Left cardiac atrium (tissue), 4 donors: ENCODE data around the gene KCNMB2. TPM values are rescaled to one million over a fixed set of nuclear protein-coding genes. Genes with fewer than 3 reads are reported as not detected.
"Not testable (repeated sequence)": the region's sequence is repeated elsewhere in the genome, so short reads cannot be mapped to it uniquely, and the experiment has no call there.

ENCODE experiments used
- ATAC-seq, 2 donors: fragments of 200-7000 bp; cut with Tn5 transposase; one replicate each; pipeline ENCODE4 v1.9.1; 2020; ENCODE audit warnings: mild to moderate bottlenecking in 2 of 2, moderate library complexity in 2 of 2
- DNase-seq: peaks from one replicate; pipeline ENCODE4 v3.0.0-alpha.2; 2020
- intact Hi-C, 2 donors: fragments of 100-400 bp; cut with DNase I; formaldehyde crosslinking; loops; one replicate each; pipeline versions ENCODE4 v1.14.1 to v1.15.1; 2022 to 2023
- total RNA-seq, 2 donors: library from RNA; stranded (reverse); fragmentation: NEBNext Ultra II Directional; extraction: Animal tissue kit (Norgen Biotek cat#: 25700); gene quantifications; one replicate each; pipeline ENCODE4 v1.2.1, GENCODE V29; 2021
- donor health status: DM: no; HTN: yes; CAD: no.
- donor health status: DM: no; HTN: yes; CAD: no; lungs with severe emphysema.
- donor health status: DM: yes; HTN: yes; CAD: no.
- donor health status: Dilated cardiomyopathy.

KCNMB2 gene
- total RNA-seq, 2 donors from 2014 or later: 7.8 to 9.8 TPM

DNA sequence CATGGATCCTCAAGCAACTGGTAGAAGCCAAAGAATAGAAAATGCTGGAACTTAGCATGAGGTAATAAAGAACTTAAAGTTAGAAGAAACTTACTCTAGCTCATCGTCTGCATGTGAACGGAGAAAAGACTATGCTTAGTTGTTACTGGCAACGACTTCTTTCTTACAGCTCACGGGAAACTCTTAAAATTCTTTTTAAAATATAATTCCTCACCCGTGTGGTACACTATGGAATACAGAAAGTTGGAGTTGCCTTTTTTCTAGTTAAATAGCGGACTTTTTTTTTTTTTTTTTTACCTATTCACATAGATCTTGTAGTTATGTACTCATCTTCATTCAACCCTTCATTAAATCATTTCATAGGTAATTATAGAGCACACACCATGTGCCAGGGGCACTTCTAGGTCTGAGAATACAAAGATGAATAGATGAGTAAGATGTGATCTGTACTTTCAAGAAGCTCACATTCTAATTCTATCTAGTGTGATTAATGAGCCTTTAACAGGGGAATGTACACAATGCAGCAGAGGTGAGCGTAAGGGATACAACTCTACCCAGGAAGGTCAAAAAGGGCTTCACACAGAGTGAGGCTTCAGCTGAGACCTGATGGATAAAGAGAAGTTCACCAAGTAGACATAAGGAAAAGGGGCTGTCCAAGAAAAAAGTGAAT lies 18.4 kb upstream of the KCNMB2 start:
- intact Hi-C loops: no loop called here
- no peak for DNase-seq
- no peak for ATAC-seq

DNA sequence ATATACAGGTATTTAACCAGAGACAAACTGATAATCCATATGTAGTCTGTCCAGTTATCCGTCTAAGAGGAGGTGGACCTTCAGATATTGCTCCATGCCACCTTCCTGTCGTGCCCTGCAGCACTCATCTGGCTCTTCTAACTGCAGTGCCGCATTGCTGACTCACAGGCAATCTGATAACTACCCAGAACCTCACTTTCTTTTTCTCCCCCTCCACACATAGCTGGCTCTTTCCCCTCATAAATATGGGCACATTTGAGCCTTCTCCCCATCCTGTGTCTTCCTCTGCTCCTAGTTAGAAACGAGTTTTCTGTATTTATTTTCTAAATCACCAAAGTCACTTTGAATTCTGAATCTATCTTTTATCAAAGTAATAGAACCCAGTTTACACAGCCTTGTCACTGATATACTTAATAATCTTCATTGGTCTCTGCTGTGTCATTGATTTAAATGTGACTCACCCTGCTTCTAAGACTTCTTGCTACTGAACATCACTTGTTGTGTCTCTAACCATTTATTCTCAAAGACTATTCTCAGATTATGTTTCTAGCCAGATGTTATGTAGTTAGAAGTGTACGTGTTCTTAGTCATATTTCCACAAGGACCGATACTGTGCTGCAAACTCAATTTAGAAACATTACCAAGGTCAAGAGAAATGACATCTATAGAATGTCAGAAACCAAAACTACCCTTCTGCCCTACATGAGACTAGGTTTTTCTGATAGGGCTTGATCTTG lies 17.4 kb upstream of the KCNMB2 start:
- DNase-seq (peak; percentile 31), ATAC-seq (peak; percentile 44 to 68)
- intact Hi-C loops: no loop called here

DNA sequence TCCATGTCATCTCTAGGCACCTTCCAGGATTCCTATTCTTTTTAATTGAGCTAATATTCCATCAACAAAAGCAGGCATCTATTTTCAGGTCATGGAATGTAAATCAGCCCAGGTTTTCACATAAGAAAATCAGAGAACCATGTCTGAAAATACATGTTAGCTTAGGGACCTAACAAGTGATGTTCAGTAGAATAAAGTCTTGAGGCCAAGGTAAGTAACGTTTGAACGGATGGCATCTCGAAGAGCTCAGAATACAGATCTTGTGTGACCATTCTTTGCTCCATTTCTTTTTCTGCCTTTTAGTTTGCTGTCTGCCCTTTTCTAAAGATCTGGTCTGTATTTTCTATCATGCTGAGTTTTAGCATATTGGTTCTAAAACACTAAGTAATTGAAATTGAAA lies 16.5 kb upstream of the KCNMB2 start:
- intact Hi-C loops: no loop called here

DNA sequence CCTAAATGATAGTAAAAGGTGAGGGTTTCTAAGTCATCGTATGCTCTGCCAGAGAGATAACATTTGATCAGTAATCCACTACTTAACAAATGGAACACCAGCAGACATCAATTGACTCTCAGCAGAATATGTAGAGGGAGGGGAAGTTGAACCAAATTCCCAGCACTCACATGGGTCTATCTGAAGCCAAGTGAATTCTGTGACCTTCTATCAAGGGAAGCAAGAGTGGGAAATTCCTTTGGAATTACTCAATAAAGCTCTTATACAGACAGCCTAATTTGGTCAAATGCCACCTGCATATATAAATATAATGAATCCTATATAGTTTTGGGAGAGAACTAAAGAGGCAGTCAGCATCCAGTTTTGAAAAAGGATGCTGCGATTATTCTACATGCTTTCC lies 15.8 kb upstream of the KCNMB2 start:
- intact Hi-C loops: no loop called here
- DNase-seq (no peak), ATAC-seq (no peak)

More for the DNA sequence above, 16.5 kb upstream of the KCNMB2 start:
- DNase-seq: no peak
- no peak for ATAC-seq

DNA sequence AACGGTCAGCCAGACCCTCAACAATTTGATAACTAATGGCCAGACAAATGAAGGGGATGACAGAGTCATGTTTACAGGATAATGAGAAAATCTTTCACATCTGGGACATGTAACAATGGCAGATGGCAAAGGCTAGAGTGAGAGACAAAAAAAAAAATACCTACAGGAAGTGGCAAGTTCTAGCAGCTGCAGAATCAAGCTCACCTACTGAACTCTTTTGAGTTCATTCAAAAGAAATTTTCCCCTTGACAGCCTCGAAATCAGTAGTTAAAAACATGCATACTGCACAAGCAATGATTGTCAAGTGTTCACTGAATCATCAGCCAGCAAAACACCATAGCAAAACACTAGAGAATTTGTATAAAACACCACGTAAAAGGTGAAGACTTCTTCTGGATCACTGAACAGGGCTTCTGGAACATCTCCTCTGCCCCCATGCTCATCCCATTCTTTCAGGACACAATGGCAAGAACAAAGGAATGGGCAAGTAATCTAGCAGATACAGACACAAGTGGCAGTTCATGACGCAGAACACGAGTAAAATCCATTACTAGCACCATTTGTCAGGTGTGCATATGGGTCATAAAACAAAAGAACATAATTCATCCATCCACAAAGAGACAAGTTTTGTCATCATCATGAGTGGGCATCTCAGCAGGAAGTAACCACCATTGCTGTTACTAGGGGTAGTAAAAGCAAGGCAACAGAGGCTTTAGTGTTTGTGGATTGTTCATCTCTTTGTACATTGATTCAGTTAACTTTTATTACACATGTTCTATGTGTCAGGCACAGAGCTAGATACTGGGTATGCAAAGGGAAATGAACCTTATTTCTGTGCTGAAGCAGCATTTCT lies 13.8 kb upstream of the KCNMB2 start:
- intact Hi-C loops: no loop called here
- ATAC-seq: no peak
- DNase-seq: no peak

DNA sequence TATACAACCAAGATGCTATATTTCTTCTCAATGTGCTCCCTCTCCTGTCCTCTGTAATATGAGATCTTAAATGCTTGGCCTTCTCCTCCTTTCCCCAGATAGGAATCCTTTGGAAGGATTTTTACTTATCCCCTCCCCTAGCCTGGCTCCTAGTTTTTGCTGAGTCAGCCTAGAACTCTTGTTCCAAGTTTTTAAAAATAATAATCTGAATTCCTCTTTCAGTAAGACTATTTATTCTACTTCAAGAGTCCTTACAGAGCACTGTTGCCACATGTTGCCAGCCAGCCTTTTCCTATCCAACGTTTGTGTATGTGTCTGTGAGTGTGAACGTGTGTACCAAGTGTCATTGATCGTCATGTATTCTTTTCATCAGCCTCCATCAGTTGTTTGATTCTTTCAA lies 11.0 kb upstream of the KCNMB2 start:
- intact Hi-C loops: no loop called here
- DNase-seq: no peak
- ATAC-seq: no peak

DNA sequence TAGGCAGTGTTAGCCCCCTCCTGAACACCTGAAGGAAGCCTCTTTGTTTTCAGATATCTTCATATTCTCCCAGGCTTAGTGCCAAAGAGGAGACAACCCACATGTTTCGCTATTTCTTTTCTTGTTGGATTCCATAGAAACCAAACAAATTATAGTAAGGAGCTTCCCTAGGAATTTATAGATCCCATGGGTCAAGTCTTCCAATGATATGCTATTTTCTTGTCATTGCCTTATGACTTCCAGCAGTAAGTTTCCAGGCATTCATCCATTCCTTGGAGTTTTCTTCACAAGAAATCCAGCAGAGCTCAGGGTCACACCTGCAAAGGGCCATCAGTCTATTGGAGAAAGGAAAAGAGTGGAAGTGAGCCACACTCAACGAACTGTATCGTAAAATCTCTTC lies 9.9 kb upstream of the KCNMB2 start:
- ATAC-seq: no peak
- intact Hi-C loops: no loop called here

DNA sequence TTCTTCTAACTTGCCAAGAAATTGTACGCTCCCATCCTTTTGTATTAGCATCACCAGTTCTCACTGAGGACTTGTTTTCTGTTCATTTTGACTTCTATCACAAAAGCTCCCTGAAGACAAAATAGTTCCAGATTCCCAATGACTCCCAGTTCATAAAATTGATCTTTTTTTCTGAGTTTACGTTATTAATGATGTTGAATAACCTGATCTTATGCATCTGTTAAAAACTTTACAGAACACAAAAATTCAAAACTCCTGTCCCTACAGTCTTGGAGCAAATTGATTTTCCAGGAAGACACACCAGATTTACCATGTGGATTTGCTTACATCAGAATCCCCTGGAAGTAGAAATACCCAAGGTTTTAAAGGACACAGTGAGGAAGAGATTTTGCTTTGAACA lies 8.3 kb upstream of the KCNMB2 start:
- intact Hi-C loops: no loop called here
- ATAC-seq (no peak), DNase-seq (no peak)

More for the DNA sequence above, 9.9 kb upstream of the KCNMB2 start:
- no peak for DNase-seq

DNA sequence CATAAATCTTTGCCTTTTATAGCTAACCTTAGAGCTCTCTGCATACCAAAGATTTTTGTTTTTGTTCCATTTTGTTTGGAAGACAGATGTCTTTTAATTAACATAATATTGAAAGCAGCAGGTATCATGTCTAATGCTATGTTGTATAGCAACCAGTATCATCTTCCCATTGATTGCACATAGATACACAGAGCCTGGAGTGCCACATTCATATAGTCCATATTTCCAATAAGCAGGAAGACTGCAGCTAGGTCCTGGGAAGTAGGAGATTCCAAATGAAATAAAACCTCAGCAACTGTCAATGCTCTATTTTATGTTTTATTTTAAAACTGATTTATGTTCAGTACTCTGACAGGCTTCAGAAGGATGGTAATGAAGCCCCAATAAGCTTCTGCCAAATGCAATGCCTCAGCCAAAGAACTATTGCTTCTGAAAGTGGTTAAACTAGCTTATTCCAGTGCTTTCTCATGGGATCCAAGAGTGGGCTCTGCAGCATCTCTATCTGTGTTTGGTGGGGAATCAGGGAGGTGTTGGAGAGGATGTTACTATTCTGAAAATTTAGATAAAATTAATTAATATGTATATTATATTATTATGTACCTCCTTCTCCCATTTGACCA lies 6.5 kb upstream of the KCNMB2 start:
- intact Hi-C loops: no loop called here
- no peak for DNase-seq
- no peak for ATAC-seq

DNA sequence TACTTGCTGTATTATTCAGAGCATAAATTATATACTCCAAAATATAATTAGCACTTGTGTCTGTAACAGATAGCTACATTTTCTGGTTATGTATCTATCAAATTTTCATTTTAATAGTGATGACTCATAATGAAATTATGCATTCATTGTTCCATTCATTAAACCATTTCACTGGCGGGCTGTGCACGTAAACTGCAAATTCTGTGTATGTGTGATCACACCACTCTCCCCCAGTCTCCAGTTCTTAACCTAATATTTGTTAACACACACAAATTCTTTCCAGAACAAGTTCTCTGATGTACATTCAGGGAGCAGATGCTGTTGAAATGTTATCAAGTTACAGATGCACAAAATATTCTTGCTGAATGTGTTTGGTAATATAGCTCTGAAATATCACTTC lies 3.8 kb upstream of the KCNMB2 start:
- no peak for ATAC-seq
- DNase-seq: no peak
- intact Hi-C loops: no loop called here

DNA sequence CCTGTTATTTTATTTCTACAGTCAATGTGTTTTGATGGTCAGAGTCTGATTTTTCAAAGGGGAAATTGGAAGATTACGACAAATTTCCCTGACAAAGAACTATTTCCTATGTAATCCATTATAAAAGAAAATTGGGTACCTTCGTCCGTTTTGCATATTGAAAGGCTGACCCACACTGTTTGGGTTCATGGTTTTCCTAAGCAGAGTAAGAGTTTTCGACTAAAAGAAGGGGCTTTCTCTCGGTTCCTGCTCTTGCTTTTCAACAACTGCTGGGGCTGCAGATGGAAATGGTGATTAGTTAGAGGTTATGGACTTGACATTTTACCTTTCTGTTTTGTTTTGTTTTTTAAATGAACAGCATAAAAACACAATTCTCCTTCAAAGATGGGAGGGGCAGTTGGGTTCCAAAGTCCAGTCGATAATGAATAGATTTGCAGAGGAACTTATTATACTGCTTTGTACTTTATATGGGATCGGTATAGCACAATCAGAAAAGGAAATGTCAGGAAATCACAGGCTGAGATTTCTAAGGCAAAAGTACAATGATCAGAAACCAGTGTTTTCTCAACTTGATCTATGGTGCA lies 978 bp downstream of the KCNMB2 start:
- ATAC-seq: no peak
- intact Hi-C loops: no loop called here

DNA sequence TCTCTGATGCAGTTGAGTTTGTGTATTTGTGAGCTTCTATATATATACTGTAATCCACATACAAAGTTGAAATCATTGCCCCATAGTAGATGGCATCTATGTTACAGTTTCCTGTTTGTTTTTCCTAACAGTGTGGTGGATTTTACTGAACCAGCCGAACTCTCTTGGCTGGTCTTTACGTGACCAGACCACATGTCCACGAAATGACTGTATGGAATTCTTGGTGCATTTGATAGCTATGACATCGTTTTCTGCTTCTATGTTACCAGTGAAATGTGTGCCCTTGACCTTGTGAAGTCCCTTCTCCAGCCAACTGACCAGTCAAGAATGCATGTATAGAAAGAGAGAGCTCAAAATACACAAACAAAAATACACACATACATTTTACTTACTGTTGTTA lies 1.8 kb downstream of the KCNMB2 start:
- DNase-seq (no peak), ATAC-seq (no peak)
- intact Hi-C loops: no loop called here

More for the DNA sequence above, 978 bp downstream of the KCNMB2 start:
- no peak for DNase-seq

DNA sequence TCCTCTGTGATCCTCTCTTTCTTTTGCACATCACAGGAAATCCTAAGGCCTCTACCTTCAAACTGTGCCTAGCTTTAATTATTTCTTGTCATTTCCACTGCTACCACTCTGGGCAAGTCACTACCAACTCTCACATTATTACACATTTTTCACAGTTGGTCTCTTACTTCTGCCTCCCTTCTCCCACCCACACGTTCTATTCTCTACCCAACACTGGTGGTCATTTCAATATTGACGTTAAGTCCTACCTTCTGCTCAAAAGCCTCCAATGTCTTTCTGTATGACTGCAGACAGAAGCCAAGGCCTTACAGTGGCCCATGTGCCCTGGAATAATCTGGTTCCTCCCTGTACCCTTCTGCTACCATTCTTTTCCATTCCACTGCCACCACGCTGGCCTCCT lies 3.9 kb downstream of the KCNMB2 start:
- no peak for ATAC-seq
- DNase-seq: no peak
- intact Hi-C loops: no loop called here

DNA sequence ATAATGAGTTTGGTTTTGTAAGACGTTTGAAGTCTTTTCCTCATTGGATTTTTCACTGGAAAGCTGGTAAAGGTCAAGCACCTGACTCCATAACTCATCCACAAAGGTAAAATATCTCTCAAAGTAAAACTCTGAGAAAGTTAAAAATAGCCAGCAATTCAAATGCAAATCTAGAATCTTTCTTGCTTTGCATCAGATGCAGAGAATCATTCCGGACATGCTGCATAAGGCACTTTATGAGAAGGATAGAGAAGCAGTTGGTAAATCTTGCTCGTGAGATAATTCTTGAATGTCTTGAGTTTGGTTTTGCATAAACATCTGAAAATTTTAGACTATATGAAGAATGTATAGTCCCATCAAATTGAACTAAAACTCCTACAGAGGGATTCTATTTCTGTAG lies 9.1 kb downstream of the KCNMB2 start:
- no peak for ATAC-seq
- intact Hi-C loops: no loop called here
- DNase-seq: no peak

DNA sequence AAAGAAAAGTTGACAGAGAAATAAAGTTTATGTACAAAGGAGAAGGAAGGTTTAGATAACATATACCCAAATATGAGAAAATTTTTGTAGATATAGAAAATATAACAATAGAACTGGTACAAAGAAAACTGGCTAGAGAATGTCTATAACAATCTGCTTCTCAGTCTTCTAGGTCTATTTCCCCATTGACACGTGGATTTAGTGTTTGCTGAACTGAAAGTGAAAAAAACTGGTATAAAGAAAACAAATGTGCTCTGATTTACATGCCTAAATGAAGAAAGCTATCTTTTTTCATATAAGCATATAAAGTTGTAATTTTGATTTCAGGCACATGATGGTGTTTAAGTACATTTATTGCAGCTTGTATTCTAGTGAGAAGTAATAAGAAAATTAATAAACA lies 9.8 kb downstream of the KCNMB2 start:
- intact Hi-C loops: no loop called here
- no peak for ATAC-seq
- DNase-seq: no peak

DNA sequence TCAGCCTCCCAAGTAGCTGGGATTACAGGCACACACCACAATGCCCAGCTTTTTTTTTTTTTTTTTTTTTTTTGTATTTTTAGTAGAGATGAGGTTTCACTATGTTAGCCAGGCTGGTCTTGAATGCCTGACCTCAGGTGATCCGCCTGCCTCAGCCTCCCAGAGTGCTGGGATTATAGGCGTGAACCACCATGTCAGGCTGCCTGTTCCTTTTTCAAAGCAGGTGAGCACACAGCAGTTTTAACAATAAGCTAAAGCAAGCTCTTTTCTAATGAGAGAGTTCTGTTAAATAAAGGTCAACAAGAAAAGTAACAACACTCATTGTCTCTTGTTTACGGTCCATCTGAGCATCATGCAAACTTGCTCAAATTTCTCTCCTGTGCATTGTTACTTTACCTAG lies 13.2 kb downstream of the KCNMB2 start:
- DNase-seq, ATAC-seq, intact Hi-C loops: not testable (repeated sequence)

DNA sequence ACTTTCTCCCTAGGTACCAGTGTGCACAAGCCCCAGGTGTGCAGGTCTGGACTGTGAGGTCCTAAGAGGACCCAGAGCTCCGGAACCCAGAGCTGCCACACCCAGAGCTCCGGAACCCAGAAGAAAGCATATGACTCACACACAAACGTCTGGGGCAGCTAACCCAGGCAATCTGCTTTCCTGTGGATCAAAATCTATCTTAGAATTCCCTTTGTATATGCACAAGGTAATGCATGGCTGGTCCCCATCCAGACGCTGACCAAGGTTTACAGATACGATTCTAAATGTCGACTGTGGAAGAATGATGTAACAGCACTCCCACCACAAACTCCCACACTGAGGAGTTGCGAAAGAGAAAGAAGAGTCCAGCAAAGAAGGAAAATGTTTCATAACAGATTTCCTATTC lies 15.7 kb downstream of the KCNMB2 start:
- ATAC-seq (peak; percentile 34 to 86), DNase-seq (peak; percentile 20)
- intact Hi-C loops: no loop called here

DNA sequence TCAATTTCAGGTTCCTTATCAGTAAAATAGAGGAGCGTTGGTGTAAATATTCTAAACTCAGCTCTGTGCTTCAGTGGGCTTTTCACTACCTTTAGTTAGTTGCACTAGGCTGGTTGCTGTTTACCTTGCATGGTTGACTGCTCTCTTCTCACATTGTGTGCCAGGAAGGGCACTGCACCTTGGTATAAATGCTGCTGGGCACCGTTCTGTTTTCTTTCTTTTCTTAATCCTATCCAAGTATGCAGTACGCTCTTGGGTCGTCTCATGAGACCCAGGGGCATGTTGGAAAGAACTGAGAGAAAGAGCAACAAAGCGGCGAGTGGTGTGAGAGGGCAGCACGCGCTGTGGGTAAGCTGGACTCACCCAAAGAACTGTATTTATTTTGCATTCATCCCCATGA lies 22.4 kb downstream of the KCNMB2 start:
- no peak for ATAC-seq
- no peak for DNase-seq
- intact Hi-C loops: no loop called here

DNA sequence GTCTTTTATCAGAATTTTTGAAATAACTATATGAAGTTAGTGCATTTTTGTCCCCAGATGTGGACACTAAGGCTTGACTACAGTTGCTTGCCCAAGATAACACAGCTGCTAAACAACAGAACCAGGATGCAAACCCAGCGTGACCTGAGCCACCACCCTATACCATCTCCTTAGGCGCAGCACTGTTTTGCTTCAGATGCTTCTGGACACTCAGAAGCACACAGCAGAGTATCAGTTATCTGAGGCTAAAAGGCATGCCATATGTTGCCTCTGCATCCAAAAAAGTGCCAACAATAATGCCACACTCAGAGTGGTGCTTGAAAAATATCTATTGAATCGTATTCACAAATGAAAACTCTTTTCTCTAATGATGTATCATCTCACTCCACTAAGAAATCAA lies 24.5 kb downstream of the KCNMB2 start:
- DNase-seq (no peak), ATAC-seq (no peak)
- intact Hi-C loops: no loop called here
